HG03039 (cell line): ENCODE measurements around the gene PSMB9.

Experiments
- ATAC-seq: cut with Tn5 transposase; IDR thresholded peaks from one replicate; pipeline ENCODE4 v1.9.1; 2021; ENCODE audit warnings: mild to moderate bottlenecking, moderate library complexity; ENCODE audit not compliant: unreplicated experiment

The PSMB9 gene

GRCh38 chr6:32903952-32904351, 50.0 kb downstream of the PSMB9 start:
- no peak for ATAC-seq

DNA sequence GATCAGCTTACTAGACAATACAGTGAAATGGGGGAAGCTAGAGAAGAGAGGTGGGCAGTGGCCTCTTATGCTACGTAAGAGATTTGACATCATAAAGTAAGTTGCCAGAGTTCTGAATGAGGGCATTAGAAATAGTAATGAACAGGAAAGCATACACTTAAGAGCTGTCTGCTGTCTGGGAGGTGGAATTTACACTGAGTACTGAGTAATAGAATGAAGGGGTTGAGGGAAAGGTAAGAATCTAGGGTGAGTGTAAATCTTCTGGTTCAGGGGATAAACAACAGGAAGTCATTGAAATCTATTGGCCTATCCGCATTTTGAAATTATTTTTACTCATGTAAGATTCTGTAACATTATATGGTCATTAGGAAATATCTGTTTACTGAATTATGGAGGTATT, 51.1 kb downstream of the PSMB9 start:
- no peak for ATAC-seq

GRCh38 chr6:32906539-32906938, 52.5 kb downstream of the PSMB9 start:
- no peak for ATAC-seq

GRCh38 chr6:32908897-32909296, 54.9 kb downstream of the PSMB9 start:
- ATAC-seq: no peak
